Rectal smooth muscle tissue (tissue), 1 donor: Measurements from ENCODE around the gene EVPL.
"Not testable (repeated sequence)": the region's sequence is repeated elsewhere in the genome, so short reads cannot be mapped to it uniquely, and the experiment has no call there.

Experiments used
- H3K27ac ChIP-seq: one replicate; pipeline ENCODE4 v1.7.0; 2013; ENCODE audit warnings: low read depth, low read length, inconsistent platforms
- H3K27me3 ChIP-seq: one replicate; pipeline ENCODE4 v1.7.0; 2013; ENCODE audit warnings: low read length; ENCODE audit not compliant: control insufficient read depth, insufficient read depth
- H3K36me3 ChIP-seq: one replicate; pipeline ENCODE4 v1.7.0; 2013; ENCODE audit warnings: low read length; ENCODE audit not compliant: control insufficient read depth, insufficient read depth
- H3K4me1 ChIP-seq: one replicate; pipeline ENCODE4 v1.7.0; 2013; ENCODE audit warnings: low read length; ENCODE audit not compliant: control insufficient read depth, insufficient read depth
- H3K4me3 ChIP-seq: one replicate; pipeline ENCODE4 v1.7.0; 2013; ENCODE audit warnings: low read length
- H3K9ac ChIP-seq: one replicate; pipeline ENCODE4 v1.7.0; 2013; ENCODE audit warnings: low read length

Gene EVPL

DNA sequence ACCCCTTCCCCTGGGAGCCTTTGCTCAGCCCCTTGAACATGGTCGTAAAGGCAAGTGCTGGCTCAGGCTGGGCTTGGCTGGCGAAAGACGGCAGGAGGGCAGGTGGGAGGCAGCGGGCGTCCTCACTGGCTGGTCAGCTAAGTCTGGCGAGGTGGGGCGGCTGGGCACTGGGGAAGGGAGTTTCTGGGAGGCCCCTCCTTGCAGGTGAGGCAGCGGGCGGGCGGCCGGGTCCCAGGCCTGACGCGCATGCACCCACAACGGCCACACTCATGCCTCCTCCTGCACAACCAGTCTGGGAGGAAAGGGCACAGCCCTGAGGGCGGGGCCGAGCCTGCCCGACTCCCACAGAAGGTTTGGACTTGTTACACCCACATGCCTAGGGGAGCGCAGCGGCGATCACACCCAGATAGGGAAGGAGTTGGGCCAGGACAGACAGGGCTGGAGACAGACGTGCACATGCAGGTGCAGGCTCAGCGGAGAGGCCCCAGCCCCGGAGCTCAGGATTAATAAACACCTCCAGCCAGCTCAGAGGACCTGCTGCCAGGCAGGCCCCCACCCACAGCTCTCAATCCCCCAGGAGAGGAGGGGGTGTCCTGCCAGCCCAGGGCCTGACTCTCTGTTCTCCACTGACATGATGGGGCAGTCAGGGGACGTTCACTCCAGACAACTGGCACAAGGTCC is at the start of gene EVPL:
Gene EVPL (minus strand): TSS at position 148 of the 681 bp plus-strand sequence. CDS start 108 bp downstream, at position 40.
- Histone ChIP-seq H3K27ac (peak within 1 kb of the TSS; percentile 51), H3K4me1 (peaks cover 3% of the 10 kb centered on the region), H3K27me3 (no peaks in the 10 kb centered on the region), H3K4me3 (peak within 1 kb of the TSS; percentile 44), H3K36me3 (no peaks in the 10 kb centered on the region), H3K9ac (no peak within 1 kb of the TSS)

DNA sequence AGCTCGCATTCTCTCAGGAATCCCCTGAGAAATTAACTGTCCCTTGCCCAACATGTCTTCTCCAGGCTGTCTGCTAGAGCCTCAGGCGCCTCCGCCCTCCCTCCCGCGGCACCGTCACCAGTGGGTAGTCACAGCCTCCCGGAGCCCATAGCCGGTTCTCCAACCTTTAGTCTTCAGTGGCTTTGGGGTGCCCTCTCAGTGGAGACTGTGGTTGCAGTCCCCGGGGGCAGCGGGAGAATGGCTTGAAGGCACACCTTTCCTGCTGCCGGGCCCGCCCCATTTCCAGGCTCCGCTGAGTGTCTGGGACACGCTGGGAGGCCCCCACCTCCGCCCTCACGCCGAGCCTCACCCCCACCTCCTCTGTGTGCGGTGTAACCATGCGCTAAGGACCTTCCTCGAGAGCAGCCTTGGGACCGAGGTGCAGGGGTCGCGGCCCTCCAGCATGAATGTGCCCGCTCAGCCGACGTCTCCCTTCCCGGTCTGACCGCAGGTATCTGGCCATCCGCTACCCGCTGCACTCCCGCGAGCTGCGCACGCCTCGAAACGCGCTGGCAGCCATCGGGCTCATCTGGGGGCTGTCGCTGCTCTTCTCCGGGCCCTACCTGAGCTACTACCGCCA is 49.1 kb upstream of the EVPL start:
- peaks cover 38% of the 10 kb centered on the region for H3K27me3 ChIP-seq
- H3K9ac ChIP-seq = no peak overlapping the region
- H3K27ac ChIP-seq = no peak overlapping the region
- H3K36me3 ChIP-seq = no peaks in the 10 kb centered on the region
- H3K4me1 ChIP-seq = peaks cover 7% of the 10 kb centered on the region
- peak overlapping the region; percentile 23 for H3K4me3 ChIP-seq

- H3K27me3 ChIP-seq = peaks cover 38% of the 10 kb centered on the region
- H3K4me1 ChIP-seq = peaks cover 9% of the 10 kb centered on the region
- no peaks in the 10 kb centered on the region for H3K36me3 ChIP-seq
- no peak overlapping the region for H3K27ac ChIP-seq
- no peak overlapping the region for H3K9ac ChIP-seq
- peak overlapping the region; percentile 44 for H3K4me3 ChIP-seq
Measured at GRCh38 chr17:76075364-76076145, 48.4 kb upstream of the EVPL start.

- peaks cover 9% of the 10 kb centered on the region for H3K4me1 ChIP-seq
- no peaks in the 10 kb centered on the region for H3K36me3 ChIP-seq
- H3K27me3 ChIP-seq = peaks cover 37% of the 10 kb centered on the region
- H3K4me3 ChIP-seq = peak within 1 kb of the TSS; percentile 44
- no peak within 1 kb of the TSS for H3K27ac ChIP-seq
- H3K9ac ChIP-seq = no peak within 1 kb of the TSS
Measured at GRCh38 chr17:76074390-76075363, 47.6 kb upstream of the EVPL start, which contains the start of gene GALR2. Gene GALR2, plus strand, starts transcription at chr17:76074781. Its CDS starts 103 bp downstream, at chr17:76074884.

- H3K27ac ChIP-seq = peak within 1 kb of the TSS; percentile 71
- H3K4me3 ChIP-seq = peak within 1 kb of the TSS; percentile 94
- peak within 1 kb of the TSS; percentile 84 for H3K9ac ChIP-seq
- H3K36me3 ChIP-seq = peaks cover 2% of the 10 kb centered on the region
- H3K4me1 ChIP-seq = peaks cover 9% of the 10 kb centered on the region
- peaks cover 31% of the 10 kb centered on the region for H3K27me3 ChIP-seq
Measured at GRCh38 chr17:76072148-76072858, 45.2 kb upstream of the EVPL start, which contains the start of gene SRP68. Gene SRP68, minus strand, starts transcription at chr17:76072517. Its CDS starts 26 bp downstream, at chr17:76072491.

- Histone ChIP-seq H3K9ac (peak overlapping the region; percentile 84), H3K27ac (peak overlapping the region; percentile 71), H3K4me3 (peak overlapping the region; percentile 88), H3K27me3 (peaks cover 25% of the 10 kb centered on the region), H3K36me3 (peaks cover 6% of the 10 kb centered on the region), H3K4me1 (peaks cover 9% of the 10 kb centered on the region)
Measured at GRCh38 chr17:76071531-76072147, 44.5 kb upstream of the EVPL start.

GRCh38 chr17:76065775-76066174 is 38.7 kb upstream of the EVPL start:
- Histone ChIP-seq H3K27me3 (no peaks in the 10 kb centered on the region), H3K4me1 (no peaks in the 10 kb centered on the region), H3K4me3 (no peak overlapping the region), H3K36me3 (peaks cover 30% of the 10 kb centered on the region), H3K27ac (no peak overlapping the region), H3K9ac (no peak overlapping the region)

- no peak overlapping the region for H3K4me3 ChIP-seq
- no peaks in the 10 kb centered on the region for H3K27me3 ChIP-seq
- H3K36me3 ChIP-seq = peaks cover 33% of the 10 kb centered on the region
- no peak overlapping the region for H3K27ac ChIP-seq
- no peak overlapping the region for H3K9ac ChIP-seq
- no peaks in the 10 kb centered on the region for H3K4me1 ChIP-seq
Measured at GRCh38 chr17:76063875-76064546, 36.9 kb upstream of the EVPL start.

- not testable (repeated sequence) for H3K9ac ChIP-seq, H3K4me3 ChIP-seq, H3K27ac ChIP-seq, H3K4me1 ChIP-seq, H3K27me3 ChIP-seq
- peaks cover 30% of the 10 kb centered on the region for H3K36me3 ChIP-seq
Measured at GRCh38 chr17:76058264-76058663, 31.2 kb upstream of the EVPL start.

GRCh38 chr17:76056882-76057281 is 29.8 kb upstream of the EVPL start:
- H3K9ac ChIP-seq = no peak overlapping the region
- H3K27me3 ChIP-seq = no peaks in the 10 kb centered on the region
- peaks cover 31% of the 10 kb centered on the region for H3K36me3 ChIP-seq
- no peak overlapping the region for H3K27ac ChIP-seq
- no peak overlapping the region for H3K4me3 ChIP-seq
- H3K4me1 ChIP-seq = no peaks in the 10 kb centered on the region
